Right renal pelvis (tissue), 4 donors: ENCODE results near the gene DARS1. TPM values are rescaled to one million over a fixed set of nuclear protein-coding genes. Genes with fewer than 3 reads are reported as not detected.

Source experiments
- DNase-seq, 4 donors: peaks; one replicate each; pipeline ENCODE4 v3.0.0-alpha.2; 2013; ENCODE audit warnings: low read depth in 4 of 4, low spot score in 3 of 4, missing footprints in 1 of 4
- polyA plus RNA-seq, 4 donors: library from polyadenylated mRNA; unstranded; fragments of 120-200 nt; gene quantifications; one replicate each; pipeline ENCODE4 v1.2.1, GENCODE V29; 2013; ENCODE audit not compliant: insufficient read length in 4 of 4

The DARS1 gene
- 100 to 1,000 TPM; 117 to 140 (median 137) TPM for polyA plus RNA-seq

DNA sequence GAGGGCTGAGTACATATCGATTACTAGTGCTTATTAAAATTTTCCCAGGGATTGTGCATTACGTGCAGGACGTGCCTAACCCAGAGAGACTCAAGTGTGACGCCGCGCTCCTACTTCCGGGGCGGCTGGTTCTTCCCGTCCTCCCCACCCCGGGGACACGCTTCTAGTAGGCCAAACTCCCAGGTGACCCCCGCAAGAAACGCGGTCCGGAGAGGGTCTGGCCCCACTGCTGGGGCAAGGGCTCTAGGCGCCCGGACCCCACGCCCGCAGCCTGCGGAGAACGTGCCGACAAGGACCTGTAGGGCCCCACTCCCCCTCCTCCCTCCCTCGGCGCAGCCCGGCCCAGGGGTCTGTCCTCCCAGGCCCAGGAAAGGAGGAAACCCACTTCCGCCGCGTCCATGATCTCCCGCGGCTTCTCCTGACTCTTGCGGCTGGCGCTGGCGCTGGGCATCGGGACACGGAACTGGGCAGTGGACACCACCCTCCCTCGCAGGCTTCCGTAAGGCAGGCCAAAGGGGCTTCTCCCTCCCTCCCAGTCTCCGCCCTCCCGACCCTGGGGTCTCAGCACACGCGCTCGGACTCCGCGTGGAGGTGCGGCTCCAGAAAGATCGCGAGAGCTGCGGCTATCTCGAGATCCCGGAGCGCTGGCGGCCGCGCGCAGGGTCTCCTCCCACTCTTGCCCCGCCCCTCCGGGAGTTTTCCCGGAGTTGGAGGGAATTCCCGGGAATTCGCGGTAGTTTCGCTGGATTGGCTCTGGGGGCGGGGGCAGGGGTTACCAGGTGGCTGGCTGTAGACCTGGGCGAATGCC lies at the start of gene DARS1:
DARS1 (minus strand) TSS at position 609 of the 808 bp plus-strand sequence; CDS start at position 451, 158 bp downstream.
- DNase-seq = peak; percentile 93 to 95 (median 94)

DNA sequence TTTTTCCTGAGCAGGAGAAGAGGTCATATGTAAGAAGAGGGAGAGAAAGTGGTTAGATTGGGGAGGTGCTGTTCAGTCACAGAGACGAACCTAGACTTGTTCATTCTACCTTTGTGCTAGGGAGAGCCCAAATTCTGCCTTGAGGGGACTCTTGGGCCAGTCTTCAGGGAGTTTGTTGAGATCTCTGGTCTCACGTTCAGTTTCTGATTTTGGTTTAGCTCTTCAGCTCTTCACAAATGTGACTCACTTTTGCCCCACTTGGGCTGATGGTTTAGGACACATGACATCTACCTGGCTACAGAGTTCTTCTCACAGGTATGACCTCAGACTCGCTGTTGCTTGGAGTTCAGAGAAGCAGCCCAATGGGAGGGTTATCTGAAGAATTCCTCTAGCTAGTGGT lies 49.2 kb upstream of the DARS1 start:
- no peak for DNase-seq

DNA sequence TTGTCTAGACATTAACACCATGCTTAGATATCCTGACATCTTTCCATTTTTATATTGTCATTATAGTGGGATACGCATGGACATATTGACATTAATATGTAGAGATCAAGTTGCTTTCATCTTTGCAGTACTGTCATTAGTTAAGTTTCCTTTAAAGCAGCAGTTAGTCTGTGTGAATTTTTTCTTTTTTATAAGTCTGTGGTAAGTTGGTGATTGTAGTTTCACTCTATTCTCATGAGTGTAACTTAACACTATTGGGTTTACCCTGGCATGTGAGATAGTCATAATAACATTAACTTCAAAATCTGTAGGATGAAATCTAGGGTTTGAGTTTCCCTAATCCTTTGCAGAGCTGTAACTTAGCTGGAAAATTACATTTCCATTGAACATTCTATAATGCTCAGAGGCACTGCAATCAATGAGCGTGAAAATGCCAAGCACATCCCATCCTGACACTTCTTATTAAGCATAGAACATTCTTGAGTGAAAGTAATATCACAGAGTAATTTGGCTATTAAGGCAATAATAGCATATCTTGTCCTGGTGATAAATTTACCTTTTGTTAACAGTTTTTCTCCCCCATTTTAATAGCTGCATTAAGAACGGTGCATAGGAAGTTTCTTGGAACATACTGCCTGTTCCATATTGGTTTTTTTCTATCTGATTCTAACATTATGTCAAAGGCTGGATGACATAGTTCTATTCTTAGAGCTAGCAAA lies 47.5 kb upstream of the DARS1 start:
- no peak for DNase-seq

DNA sequence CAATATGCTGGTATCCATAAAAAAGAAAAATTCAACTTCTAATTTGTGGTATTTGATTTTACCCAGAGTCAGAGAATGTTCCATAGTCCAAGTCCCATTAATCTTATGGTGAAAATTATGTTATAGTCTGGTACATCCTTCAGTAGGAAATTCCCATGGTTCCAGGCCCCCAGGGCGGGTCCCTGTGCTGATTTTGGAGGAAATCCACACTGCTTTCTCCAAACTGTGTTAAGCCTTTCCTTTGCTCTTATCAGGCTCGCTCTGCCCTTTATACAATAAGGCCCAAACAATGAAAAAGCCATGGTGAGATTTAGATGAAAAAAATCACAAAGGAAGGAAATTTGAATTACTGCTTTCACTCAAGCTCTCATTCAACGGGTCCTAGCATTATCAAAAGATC lies 46.8 kb upstream of the DARS1 start:
- no peak for DNase-seq

DNA sequence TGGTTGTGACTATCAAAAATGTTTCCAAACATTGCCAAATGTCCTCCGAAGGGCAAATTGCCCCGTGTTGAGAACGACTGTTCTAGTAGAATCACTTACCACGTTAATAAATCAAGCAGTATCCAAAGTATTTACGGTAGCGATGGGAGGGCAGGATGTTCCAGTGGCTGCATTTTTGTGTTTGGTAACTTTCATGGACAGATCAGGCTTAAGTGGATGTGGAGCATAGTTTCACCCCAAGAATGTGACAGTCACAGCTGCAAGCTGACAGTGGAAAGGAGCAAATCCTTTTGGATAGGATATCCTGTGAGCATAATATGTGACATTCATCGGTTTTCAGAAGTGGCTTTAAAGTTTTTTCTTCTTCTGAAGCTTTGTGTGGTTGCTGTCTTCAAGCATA lies 46.3 kb upstream of the DARS1 start:
- no peak for DNase-seq

DNA sequence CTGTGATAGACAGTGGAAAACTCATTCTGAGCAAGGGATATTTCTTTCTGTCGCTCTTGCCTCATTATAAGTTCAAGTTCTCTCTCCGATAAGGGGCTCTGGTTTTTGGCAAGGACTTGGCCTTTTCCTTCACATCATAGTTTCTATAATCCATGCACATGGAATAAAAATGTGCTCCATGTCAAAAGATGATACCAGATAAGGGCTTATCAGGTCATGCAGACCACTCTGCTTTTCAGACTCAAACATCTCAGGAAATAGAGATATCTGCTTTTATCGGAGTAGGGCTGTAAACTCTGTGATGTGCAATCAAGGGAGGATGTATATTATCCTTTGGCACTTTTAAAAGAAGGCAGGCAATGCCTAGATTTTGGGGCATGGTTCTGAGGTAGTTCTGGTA lies 45.0 kb upstream of the DARS1 start:
- DNase-seq = no peak

DNA sequence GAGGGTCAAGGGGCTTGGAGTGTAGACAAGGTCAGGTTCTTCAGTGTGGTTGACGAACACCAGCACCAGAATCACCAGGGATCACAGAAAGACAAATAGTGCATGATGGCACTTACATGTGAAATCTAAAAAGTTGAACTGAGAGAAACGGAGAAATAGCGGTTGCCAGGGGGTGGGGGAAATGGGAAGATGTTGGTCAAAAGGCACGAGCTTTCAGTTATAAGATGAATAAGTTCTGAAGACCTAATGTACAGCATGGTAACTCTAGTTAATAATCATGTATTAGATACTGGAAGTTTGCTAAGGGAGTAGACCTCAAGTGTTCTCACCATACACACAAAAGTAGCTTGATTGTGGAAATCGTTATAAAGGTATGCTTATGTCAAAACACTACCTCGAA lies 43.7 kb upstream of the DARS1 start:
- no peak for DNase-seq

DNA sequence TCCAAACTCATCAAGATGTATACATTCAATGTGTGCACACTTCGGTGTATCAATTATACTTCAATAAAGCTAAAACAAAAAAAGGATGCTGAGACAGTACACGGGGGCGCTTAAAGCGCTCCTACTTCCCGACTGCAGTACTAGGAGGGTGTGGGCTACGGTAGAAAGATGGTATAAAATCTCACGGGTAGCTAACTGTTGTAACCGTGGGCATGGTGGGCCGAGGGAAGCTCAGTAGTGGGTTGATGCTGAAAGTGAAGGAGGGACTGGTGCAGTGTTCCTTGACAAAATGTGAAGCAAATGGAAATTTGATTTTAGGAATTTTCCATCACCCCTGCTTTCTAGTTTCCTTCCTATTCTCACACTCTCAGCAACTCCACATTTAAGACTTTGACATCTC lies 42.6 kb upstream of the DARS1 start:
- DNase-seq = no peak

DNA sequence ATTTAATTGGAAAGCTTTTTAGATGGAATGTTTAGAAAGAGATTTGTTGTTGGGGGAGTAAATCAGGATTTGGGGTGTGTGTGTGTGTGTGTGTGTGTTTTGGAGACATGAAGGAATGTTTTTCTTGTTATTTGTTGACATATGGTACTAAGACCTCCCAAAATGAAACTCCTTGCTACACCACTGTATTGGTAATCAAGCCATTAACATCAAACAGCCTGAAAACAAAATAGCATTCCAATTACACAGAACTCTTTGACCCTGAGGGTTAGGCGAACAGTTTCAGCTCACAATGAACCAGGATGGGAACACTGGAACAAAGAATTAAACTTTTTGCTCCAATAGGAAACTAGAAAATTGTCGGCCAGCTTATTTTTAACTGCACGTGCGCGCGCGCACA lies 41.7 kb upstream of the DARS1 start:
- no peak for DNase-seq

DNA sequence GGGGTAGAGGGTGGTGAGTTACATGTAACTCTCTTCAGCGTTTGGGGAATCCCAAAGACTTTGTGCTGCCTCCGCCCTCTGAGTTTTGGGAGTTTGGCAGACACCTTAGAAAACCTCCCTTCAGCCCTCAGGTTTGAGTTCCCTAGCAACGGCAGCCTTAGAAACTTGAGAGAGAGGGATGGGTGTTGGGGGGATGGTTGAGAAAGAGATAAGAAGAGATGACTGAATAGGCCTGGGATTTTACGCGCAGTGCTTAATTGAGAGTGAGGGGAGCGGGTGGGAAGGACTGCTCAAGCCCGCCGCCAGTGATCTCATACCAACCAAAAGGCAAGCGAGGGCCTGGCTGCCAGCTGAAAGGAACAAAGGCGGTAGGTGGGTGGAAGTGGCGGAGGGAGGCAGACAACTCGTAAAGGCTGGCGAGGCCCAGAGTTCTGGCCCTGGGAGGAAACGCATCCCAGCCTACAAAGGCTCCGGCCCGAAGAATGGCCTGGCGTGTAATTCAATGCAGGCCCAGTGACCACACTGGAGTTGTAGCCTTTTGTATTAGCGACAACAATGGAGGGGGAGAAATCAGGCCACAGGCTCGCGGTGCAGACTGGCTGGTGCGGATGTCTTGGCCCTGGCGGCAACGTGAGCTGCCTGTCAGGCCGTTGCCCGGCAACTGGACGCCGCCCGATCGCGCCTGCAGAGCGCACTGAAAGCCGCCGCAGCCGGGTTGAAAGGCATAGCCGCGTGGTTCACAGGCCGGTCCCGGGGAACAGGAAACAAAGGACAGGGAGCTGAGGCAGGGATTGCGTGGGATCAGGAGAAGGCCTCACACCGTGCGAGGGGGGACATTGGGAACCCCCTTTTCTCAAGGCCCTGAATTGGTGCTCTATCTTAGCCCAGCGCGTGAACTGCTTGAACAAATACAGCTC lies 39.9 kb upstream of the DARS1 start:
- peak in 3 of 4 donors; percentile 63 to 71 (median 64) for DNase-seq

DNA sequence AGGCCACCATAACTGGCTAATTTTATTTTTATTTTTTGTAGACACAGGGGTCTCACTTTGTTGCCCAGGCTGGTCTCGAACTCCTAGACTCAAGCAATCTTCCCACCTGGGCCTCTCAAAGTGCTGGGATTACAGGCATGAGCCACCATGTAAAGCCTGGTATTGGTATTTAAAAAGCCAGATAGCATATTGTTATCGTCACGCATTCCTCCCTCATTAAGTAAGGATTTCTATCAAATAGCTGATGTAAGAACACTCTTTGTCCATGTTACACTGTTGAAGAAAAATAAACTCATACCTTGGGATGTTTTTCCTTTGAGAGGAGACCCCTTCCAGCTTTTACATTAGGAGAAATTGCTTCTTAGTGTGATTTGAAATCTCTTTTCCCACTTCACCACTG lies 39.2 kb upstream of the DARS1 start:
- no peak for DNase-seq

DNA sequence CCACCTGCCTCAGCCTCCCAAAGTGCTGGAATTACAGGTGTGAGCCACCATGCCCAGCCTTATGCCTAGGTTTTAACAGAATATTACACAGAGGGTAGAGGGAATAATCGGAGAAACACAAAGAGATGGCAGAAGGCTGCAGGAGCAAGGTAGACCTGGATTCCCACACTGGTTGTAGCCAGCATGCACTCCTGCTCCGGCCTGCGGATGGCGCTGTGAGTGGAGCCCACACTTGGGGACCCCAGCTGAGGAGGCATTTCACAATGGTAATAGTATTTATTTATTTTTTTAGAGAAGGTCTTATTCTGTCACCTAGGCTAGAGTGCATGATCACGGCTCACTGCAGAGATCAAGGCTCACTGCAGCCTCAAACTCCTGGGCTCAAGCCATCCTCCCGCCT lies 38.8 kb upstream of the DARS1 start:
- no peak for DNase-seq

DNA sequence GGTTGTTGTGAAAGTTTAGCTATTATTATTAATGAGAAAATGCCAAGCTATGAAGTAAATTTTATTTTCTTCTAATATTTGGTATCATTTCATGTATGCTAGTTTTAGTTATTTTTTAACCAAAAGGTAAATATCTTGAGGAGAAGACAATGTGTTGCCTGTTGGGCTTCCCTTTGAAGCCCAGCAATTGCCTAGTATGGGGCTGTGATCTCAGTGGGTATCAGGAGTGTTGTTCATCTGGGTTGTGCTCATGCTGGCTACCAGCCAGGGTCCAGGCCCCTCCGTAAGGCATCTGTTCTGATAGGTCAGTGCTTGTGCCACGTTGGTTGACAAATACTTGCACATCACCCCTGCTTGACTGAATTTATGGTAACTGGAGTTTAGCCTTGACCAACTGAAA lies 38.0 kb upstream of the DARS1 start:
- no peak for DNase-seq

DNA sequence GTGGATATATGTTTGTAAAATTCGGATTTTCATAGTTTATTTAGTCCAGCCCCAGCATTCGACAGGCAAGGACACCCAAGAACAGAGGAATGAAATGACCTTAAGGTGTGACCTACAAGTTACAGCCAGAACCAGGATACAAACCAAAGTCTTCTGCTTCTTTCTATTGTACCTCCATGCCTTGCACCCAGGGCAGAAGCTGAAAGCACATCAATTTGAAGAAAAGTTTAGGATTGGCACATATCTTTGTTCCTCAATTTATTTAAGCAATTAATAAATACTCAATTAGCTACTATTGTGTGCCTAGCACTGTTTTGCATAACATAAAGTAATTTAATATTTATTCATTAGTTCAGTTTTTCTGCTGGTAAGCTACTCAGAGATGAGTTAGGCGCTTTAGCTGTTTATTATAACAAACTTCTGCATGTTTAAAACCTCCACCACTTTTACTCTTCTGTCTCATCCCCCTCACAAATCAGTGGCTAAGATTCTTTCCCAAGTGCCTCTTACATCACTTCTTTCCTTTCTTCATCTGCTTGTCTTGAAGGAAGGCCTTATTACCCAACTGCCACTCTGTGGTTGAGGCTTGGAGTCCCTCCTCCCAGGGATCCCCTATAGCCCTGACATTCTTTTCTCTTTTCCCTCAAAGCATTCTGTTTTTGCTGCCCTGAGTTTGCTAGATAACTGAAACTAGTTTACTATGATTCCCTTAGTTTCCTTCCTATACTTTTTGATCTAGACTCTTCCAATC lies 37.1 kb upstream of the DARS1 start:
- no peak for DNase-seq

DNA sequence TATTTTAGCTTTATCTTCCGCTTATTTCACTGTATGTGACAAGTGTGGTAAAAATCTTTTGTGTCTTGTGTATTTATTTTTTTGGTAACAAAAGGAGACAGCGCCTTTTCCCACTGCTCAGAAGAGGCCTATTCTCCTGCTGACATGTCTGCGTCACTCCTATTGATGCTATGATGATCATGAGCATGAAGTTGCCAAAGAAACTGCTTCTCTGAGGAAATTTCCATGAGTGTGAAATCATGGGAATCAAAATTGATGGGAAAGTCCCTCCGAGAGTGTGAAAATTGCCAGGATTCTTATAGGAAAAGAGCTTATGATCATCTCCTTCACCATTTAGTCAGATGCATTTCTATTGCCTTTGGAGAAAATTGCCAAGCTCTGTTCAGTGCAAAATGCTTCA lies 36.5 kb upstream of the DARS1 start:
- DNase-seq = no peak

DNA sequence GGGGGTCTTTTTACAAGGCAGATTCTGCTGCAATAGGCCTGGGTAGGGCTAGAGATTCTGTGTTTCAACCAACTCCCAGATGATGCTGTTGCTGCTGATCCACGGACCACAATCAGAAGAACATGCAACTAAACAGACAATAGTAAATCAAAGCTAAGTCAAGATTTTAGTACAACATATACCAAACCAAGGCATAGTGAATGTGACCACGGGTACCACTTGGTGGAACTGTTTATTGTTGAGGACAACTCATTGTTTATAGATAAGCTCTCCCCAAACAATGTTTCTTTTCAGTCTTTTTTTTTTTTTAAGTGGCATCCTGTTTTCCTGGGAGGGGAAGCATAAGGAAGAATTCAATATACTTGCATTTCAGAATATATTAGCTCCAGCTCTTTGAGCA lies 36.0 kb upstream of the DARS1 start:
- DNase-seq = no peak

DNA sequence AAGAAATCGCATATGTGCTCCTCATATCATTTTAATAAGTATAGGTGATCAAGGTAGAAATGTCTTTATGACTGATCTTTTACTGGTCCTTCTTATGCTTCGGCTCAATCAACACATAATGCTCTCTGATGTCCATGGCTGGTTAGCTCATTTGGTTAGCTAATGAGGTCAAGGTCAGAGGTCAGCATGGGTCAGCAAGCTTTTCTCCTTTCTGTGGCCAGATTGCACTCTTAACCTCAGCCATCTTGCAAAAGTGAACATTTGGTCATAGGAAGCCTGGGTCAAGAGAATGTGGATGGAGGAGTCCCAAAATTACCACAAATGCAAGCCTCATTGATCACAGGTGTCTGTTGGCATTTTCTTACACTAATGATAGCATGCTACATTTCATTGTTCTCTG lies 35.4 kb upstream of the DARS1 start:
- DNase-seq = no peak

DNA sequence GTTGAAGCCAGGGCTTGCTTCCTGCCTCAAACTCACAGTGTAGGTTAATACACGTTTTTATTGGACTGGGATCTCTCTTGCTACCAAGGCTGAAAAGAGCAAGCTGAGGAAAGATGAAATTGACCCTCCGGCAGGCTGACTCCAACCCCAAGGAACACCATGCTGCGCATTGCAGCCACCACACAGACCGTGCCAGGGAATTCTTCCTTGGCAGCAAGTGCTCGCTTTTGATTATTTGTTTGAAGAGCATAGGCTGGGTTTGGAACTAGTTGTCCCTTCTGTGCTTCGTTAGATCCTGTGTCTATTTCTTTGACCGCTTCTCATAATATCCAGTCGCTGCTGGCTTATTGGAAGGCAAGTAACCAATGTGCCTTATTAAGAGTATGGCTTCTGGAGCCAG lies 34.4 kb upstream of the DARS1 start:
- no peak for DNase-seq

DNA sequence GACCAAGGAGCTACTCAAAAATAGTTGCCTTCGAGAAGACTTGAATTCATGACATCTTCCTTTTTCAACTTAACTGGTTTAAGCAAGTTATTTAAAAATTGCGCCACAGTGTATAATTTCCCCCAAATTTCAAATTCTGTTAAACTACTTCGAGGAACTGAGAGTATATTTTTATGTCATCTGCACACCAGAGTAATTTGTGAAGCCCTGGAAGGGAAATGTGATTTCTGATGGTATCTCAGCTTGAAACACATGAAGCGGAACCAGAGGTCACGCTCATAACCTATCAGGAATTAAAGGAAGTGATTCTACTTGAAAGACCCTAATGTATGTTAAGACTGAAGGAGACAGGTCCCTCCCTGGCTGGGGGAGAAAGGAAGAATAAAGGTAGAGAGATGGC lies 33.9 kb upstream of the DARS1 start:
- no peak for DNase-seq

DNA sequence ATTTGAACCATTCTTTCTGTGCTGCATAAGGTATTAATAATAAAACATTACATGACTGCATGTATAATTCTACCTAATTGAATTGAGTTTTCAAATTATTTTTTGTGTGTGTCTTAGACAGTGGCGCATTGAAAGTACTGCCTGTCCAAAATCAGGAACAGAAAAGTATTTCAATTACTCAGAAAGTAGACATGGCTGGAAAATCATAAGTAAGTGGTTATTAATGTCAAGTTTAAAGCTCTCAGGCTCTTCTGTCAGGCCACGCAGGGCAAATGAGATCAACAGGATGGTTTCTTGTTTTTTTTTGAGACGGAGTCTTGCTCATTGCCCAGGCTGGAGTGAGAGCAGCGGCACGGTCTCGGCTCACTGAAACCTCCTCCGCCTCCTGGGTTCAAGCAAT lies 32.4 kb upstream of the DARS1 start:
- DNase-seq = no peak
